HEK293 (cell line): ENCODE data around the gene ZDHHC14.
"Not testable (repeated sequence)": the region's sequence is repeated elsewhere in the genome, so short reads cannot be mapped to it uniquely, and the experiment has no call there.

ENCODE experiments used
- CTCF ChIA-PET: fragments of 350-600 bp; formaldehyde crosslinking; extraction: SDS; loops from one replicate; lab custom pipeline; 2021; ENCODE audit warnings: antibody characterized with exemption; lab: Yijun Ruan, JAX
- POLR2A ChIA-PET: fragments of 300-600 bp; formaldehyde crosslinking; extraction: SDS; loops from one replicate; lab custom pipeline; 2020; ENCODE audit warnings: antibody characterized with exemption, inconsistent platforms; lab: Yijun Ruan, JAX
- H3K27ac ChIP-seq: fragments of 200-500 bp; sonication (Bioruptor generic); 2 replicates; pipeline ENCODE4 v1.5.1; 2014; ENCODE audit warnings: low read depth, low read length, control low read depth, inconsistent platforms; ENCODE audit errors: extremely low read depth
- H3K36me3 ChIP-seq, 2 experiments: fragments of 200-500 bp in 1 of 2; sonication (Bioruptor generic) in 1 of 2; 1 replicate in 1 of 2; 2 replicates in 1 of 2; pipeline ENCODE4 v1.5.1; 2014 to 2017; ENCODE audit warnings: inconsistent platforms in 2 of 2, low read length in 2 of 2; ENCODE audit not compliant: control insufficient read depth in 2 of 2, insufficient read depth in 1 of 2
- H3K4me1 ChIP-seq: fragments of 200-500 bp; sonication (Bioruptor generic); 2 replicates; pipeline ENCODE4 v1.5.1; 2014; ENCODE audit warnings: mild to moderate bottlenecking, low read length, inconsistent platforms; ENCODE audit not compliant: control insufficient read depth, insufficient read depth
- H3K4me3 ChIP-seq: 2 replicates; pipeline ENCODE4 v1.5.1; 2011; ENCODE audit warnings: low read depth, mild to moderate bottlenecking, control low read depth, low read length, moderate library complexity
- H3K9me3 ChIP-seq: fragments of 200-500 bp; sonication (Bioruptor generic); 2 replicates; pipeline ENCODE4 v1.5.1; 2014; ENCODE audit warnings: low read depth, low read length, inconsistent platforms; ENCODE audit not compliant: control insufficient read depth, insufficient read depth
- GLI4 ChIP-seq: fragments of 450-650 bp; formaldehyde crosslinking; IDR thresholded peaks from 2 replicates; pipeline ENCODE4 v1.5.1; 2016; ENCODE audit warnings: missing biosample characterization, missing genetic modification characterization
- PRDM1 ChIP-seq: fragments of 450-650 bp; formaldehyde crosslinking; IDR thresholded peaks from 2 replicates; pipeline ENCODE4; 2016; ENCODE audit warnings: missing biosample characterization, missing genetic modification characterization
- SP7 ChIP-seq: fragments of 450-650 bp; formaldehyde crosslinking; IDR thresholded peaks from 2 replicates; pipeline ENCODE4 v1.5.1; 2016; ENCODE audit warnings: missing biosample characterization, missing genetic modification characterization
- ZIC2 ChIP-seq: fragments of 450-650 bp; formaldehyde crosslinking; IDR thresholded peaks from 2 replicates; pipeline ENCODE4 v1.5.1; 2016; ENCODE audit warnings: missing biosample characterization, missing genetic modification characterization
- ZNF10 ChIP-seq: fragments of 450-650 bp; formaldehyde crosslinking; IDR thresholded peaks from 2 replicates; pipeline ENCODE4 v1.5.1; 2017; ENCODE audit warnings: missing biosample characterization, missing genetic modification characterization
- ZNF121 ChIP-seq: fragments of 450-650 bp; formaldehyde crosslinking; IDR thresholded peaks from 2 replicates; pipeline ENCODE4 v1.5.1; 2016; ENCODE audit warnings: missing biosample characterization, missing genetic modification characterization
- ZNF16 ChIP-seq: fragments of 450-650 bp; formaldehyde crosslinking; IDR thresholded peaks from 2 replicates; pipeline ENCODE4 v1.5.1; 2016; ENCODE audit warnings: low read depth, missing biosample characterization, missing genetic modification characterization
- ZNF214 ChIP-seq: fragments of 450-650 bp; formaldehyde crosslinking; IDR thresholded peaks from 2 replicates; pipeline ENCODE4 v1.5.1; 2017; ENCODE audit warnings: missing biosample characterization, mild to moderate bottlenecking, missing genetic modification characterization, borderline replicate concordance
- ZNF354C ChIP-seq: fragments of 450-650 bp; formaldehyde crosslinking; IDR thresholded peaks from 2 replicates; pipeline ENCODE4 v1.5.1; 2016; ENCODE audit warnings: missing biosample characterization, missing genetic modification characterization, low read depth, borderline replicate concordance
- ZNF785 ChIP-seq: fragments of 450-650 bp; formaldehyde crosslinking; IDR thresholded peaks from 2 replicates; pipeline ENCODE4 v1.5.1; 2016; ENCODE audit warnings: missing biosample characterization, missing genetic modification characterization
- ZSCAN30 ChIP-seq: fragments of 450-650 bp; IDR thresholded peaks from 2 replicates; pipeline ENCODE4 v1.5.1; 2018; ENCODE audit warnings: missing biosample characterization, mild to moderate bottlenecking, missing genetic modification characterization, moderate library complexity
- TF ChIP-seq, protein P1 (sequence below): fragments of 450-650 bp; formaldehyde crosslinking; IDR thresholded peaks from 2 replicates; pipeline ENCODE4 v1.5.1; 2016; ENCODE audit warnings: missing biosample characterization, missing genetic modification characterization
- TF ChIP-seq, protein P2 (sequence below): fragments of 450-650 bp; formaldehyde crosslinking; IDR thresholded peaks from 2 replicates; pipeline ENCODE4 v1.5.1; 2017; ENCODE audit warnings: missing biosample characterization, missing genetic modification characterization
- TF ChIP-seq, protein P3 (sequence below): fragments of 450-650 bp; formaldehyde crosslinking; IDR thresholded peaks from 2 replicates; pipeline ENCODE4 v1.5.1; 2016; ENCODE audit warnings: missing biosample characterization, missing genetic modification characterization, borderline replicate concordance
- TF ChIP-seq, protein P4 (sequence below): fragments of 450-650 bp; formaldehyde crosslinking; IDR thresholded peaks from 2 replicates; pipeline ENCODE4 v1.5.1; 2016; ENCODE audit warnings: missing biosample characterization, missing genetic modification characterization
- TF ChIP-seq, protein P5 (sequence below): fragments of 450-650 bp; formaldehyde crosslinking; IDR thresholded peaks from 2 replicates; pipeline ENCODE4 v1.5.1; 2016; ENCODE audit warnings: missing biosample characterization, missing genetic modification characterization

Gene ZDHHC14

GRCh38 chr6:157382821-157383220 is 1.8 kb downstream of the ZDHHC14 start:
- CTCF ChIA-PET, result interaction anchor here (0.7 kb wide), 1 partner anchor 22 kb away, joined by 3 read pairs; no protein-coding TSS in a partner anchor
- Histone ChIP-seq H3K4me1 (peaks cover 7% of the 10 kb centered on the region; the same call in 1 of the 2 replicates), H3K27ac (no peak overlapping the region), H3K4me3 (peak overlapping the region; percentile 80; the same call in 1 of the 2 replicates), H3K9me3 (no peaks in the 10 kb centered on the region), H3K36me3 (no peaks in the 10 kb centered on the region)
- TF ChIP-seq ZIC2 (no peak), ZNF785 (tag by site-specific recombination) (no peak), GLI4 (tag by site-specific recombination) (no peak)
- POLR2A ChIA-PET, result no interaction called here

DNA sequence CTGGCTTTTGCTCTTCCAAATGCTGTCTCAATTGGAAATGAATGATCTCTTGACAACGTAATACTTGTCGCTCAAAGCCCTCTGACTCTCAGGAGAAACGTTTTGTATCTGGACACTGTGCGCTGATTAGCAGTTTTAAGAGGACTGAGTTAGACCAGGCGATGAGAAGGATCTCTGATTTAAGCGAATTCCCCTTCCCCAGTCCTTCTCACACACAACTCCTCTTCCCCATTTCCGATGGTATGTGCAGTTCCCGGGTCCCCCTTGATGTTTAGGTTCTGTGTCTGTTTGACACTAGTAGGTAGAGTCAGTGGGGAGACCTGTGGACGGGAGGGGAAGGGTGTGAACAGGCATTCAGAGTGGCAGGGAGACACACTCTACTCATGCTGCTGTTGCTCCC is 2.5 kb downstream of the ZDHHC14 start:
- Histone ChIP-seq H3K4me3 (no peak overlapping the region), H3K9me3 (no peaks in the 10 kb centered on the region), H3K36me3 (no peaks in the 10 kb centered on the region), H3K27ac (no peak overlapping the region), H3K4me1 (peaks cover 7% of the 10 kb centered on the region; the same call in 1 of the 2 replicates)
- no peak for TF ChIP-seq ZNF354C (tag by site-specific recombination)
- TF ChIP-seq, protein P1, sequence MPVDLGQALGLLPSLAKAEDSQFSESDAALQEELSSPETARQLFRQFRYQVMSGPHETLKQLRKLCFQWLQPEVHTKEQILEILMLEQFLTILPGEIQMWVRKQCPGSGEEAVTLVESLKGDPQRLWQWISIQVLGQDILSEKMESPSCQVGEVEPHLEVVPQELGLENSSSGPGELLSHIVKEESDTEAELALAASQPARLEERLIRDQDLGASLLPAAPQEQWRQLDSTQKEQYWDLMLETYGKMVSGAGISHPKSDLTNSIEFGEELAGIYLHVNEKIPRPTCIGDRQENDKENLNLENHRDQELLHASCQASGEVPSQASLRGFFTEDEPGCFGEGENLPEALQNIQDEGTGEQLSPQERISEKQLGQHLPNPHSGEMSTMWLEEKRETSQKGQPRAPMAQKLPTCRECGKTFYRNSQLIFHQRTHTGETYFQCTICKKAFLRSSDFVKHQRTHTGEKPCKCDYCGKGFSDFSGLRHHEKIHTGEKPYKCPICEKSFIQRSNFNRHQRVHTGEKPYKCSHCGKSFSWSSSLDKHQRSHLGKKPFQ (tag by site-specific recombination), result peak; percentile 73
- ChIA-PET CTCF (interaction anchor here (0.6 to 1.0 kb wide), 3 partner anchors 21 to 52 kb away, joined by 3 read pairs; no protein-coding TSS in a partner anchor), POLR2A (no interaction called here)

GRCh38 chr6:157384962-157385361 is 4.0 kb downstream of the ZDHHC14 start:
- peak; percentile 87 for TF ChIP-seq ZNF121 (tag by site-specific recombination)
- POLR2A ChIA-PET, H3K4me1 ChIP-seq, H3K27ac ChIP-seq, H3K9me3 ChIP-seq, H3K36me3 ChIP-seq, H3K4me3 ChIP-seq: not testable (repeated sequence)
- CTCF ChIA-PET, result interaction anchor here (0.8 to 1.1 kb wide), 5 partner anchors 49 to 285 kb away, joined by 3 to 6 read pairs (median 4); no protein-coding TSS in a partner anchor

GRCh38 chr6:157385482-157385881 is 4.5 kb downstream of the ZDHHC14 start:
- H3K4me3 ChIP-seq, result no peak overlapping the region
- no peak overlapping the region for H3K27ac ChIP-seq
- no peaks in the 10 kb centered on the region for H3K36me3 ChIP-seq
- ChIA-PET CTCF (interaction anchor here (0.8 to 1.1 kb wide), 4 partner anchors 49 to 281 kb away, joined by 3 to 6 read pairs (median 4); no protein-coding TSS in a partner anchor), POLR2A (no interaction called here)
- peaks cover 7% of the 10 kb centered on the region; the same call in 1 of the 2 replicates for H3K4me1 ChIP-seq
- H3K9me3 ChIP-seq, result no peaks in the 10 kb centered on the region
- TF ChIP-seq PRDM1 (peak; percentile 18; the same call in 1 of the 2 replicates), ZNF16 (tag by site-specific recombination) (no peak), SP7 (tag by site-specific recombination) (0 out of 2 replicates have a peak, but pooled peaks have one; percentile 16), ZNF214 (tag by site-specific recombination) (no peak), ZSCAN30 (tag by site-specific recombination) (no peak), ZNF10 (no peak)
- TF ChIP-seq, protein P2, sequence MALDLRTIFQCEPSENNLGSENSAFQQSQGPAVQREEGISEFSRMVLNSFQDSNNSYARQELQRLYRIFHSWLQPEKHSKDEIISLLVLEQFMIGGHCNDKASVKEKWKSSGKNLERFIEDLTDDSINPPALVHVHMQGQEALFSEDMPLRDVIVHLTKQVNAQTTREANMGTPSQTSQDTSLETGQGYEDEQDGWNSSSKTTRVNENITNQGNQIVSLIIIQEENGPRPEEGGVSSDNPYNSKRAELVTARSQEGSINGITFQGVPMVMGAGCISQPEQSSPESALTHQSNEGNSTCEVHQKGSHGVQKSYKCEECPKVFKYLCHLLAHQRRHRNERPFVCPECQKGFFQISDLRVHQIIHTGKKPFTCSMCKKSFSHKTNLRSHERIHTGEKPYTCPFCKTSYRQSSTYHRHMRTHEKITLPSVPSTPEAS (tag by site-specific recombination), result no peak
- TF ChIP-seq, protein P3, sequence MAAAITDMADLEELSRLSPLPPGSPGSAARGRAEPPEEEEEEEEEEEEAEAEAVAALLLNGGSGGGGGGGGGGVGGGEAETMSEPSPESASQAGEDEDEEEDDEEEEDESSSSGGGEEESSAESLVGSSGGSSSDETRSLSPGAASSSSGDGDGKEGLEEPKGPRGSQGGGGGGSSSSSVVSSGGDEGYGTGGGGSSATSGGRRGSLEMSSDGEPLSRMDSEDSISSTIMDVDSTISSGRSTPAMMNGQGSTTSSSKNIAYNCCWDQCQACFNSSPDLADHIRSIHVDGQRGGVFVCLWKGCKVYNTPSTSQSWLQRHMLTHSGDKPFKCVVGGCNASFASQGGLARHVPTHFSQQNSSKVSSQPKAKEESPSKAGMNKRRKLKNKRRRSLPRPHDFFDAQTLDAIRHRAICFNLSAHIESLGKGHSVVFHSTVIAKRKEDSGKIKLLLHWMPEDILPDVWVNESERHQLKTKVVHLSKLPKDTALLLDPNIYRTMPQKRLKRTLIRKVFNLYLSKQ, result no peak
- TF ChIP-seq, protein P4, sequence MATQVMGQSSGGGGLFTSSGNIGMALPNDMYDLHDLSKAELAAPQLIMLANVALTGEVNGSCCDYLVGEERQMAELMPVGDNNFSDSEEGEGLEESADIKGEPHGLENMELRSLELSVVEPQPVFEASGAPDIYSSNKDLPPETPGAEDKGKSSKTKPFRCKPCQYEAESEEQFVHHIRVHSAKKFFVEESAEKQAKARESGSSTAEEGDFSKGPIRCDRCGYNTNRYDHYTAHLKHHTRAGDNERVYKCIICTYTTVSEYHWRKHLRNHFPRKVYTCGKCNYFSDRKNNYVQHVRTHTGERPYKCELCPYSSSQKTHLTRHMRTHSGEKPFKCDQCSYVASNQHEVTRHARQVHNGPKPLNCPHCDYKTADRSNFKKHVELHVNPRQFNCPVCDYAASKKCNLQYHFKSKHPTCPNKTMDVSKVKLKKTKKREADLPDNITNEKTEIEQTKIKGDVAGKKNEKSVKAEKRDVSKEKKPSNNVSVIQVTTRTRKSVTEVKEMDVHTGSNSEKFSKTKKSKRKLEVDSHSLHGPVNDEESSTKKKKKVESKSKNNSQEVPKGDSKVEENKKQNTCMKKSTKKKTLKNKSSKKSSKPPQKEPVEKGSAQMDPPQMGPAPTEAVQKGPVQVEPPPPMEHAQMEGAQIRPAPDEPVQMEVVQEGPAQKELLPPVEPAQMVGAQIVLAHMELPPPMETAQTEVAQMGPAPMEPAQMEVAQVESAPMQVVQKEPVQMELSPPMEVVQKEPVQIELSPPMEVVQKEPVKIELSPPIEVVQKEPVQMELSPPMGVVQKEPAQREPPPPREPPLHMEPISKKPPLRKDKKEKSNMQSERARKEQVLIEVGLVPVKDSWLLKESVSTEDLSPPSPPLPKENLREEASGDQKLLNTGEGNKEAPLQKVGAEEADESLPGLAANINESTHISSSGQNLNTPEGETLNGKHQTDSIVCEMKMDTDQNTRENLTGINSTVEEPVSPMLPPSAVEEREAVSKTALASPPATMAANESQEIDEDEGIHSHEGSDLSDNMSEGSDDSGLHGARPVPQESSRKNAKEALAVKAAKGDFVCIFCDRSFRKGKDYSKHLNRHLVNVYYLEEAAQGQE (tag by site-specific recombination), result no peak
- TF ChIP-seq, protein P5, sequence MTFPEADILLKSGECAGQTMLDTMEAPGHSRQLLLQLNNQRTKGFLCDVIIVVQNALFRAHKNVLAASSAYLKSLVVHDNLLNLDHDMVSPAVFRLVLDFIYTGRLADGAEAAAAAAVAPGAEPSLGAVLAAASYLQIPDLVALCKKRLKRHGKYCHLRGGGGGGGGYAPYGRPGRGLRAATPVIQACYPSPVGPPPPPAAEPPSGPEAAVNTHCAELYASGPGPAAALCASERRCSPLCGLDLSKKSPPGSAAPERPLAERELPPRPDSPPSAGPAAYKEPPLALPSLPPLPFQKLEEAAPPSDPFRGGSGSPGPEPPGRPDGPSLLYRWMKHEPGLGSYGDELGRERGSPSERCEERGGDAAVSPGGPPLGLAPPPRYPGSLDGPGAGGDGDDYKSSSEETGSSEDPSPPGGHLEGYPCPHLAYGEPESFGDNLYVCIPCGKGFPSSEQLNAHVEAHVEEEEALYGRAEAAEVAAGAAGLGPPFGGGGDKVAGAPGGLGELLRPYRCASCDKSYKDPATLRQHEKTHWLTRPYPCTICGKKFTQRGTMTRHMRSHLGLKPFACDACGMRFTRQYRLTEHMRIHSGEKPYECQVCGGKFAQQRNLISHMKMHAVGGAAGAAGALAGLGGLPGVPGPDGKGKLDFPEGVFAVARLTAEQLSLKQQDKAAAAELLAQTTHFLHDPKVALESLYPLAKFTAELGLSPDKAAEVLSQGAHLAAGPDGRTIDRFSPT, result no peak
